Panc1 (cell line): ENCODE measurements around the gene GRIK4.

Experiments used
- SIN3A ChIP-seq: IDR thresholded peaks from 2 replicates; pipeline ENCODE4 v1.6.1; 2012; ENCODE audit warnings: low read depth, mild to moderate bottlenecking, low read length, moderate library complexity, borderline replicate concordance; ENCODE audit not compliant: insufficient read depth
- TF ChIP-seq, protein P1 (sequence below): fragments of 450-650 bp; IDR thresholded peaks from 2 replicates; pipeline ENCODE4 v1.5.1; 2017; ENCODE audit warnings: mild to moderate bottlenecking

DNA sequence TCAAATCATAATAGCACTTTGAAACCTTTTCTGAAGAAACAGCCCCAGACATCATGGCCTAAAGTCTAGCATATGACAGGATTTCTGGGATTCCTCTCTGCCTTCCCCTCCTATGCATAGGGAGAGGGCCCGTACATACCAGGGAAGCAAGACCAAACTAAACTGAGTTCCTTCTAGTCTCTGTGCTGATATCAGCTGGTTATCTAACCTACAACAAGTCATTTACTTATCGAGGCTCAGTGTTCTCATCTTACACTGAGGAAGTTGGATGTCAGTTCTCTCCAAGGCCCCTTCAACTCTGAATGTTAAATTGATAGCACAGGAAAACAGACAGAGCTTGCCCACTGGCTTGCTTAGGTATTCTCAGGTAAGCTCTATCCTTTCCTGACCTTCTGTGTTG lies 17.0 kb upstream of the GRIK4 start:
- TF ChIP-seq, protein P1, sequence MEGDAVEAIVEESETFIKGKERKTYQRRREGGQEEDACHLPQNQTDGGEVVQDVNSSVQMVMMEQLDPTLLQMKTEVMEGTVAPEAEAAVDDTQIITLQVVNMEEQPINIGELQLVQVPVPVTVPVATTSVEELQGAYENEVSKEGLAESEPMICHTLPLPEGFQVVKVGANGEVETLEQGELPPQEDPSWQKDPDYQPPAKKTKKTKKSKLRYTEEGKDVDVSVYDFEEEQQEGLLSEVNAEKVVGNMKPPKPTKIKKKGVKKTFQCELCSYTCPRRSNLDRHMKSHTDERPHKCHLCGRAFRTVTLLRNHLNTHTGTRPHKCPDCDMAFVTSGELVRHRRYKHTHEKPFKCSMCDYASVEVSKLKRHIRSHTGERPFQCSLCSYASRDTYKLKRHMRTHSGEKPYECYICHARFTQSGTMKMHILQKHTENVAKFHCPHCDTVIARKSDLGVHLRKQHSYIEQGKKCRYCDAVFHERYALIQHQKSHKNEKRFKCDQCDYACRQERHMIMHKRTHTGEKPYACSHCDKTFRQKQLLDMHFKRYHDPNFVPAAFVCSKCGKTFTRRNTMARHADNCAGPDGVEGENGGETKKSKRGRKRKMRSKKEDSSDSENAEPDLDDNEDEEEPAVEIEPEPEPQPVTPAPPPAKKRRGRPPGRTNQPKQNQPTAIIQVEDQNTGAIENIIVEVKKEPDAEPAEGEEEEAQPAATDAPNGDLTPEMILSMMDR = no peak
- TF ChIP-seq SIN3A = no peak
